DLD1 (cell line): ENCODE results near the gene ZDHHC11B.
"Not testable (repeated sequence)": the region's sequence is repeated elsewhere in the genome, so short reads cannot be mapped to it uniquely, and the experiment has no call there.

Experiments
- in situ Hi-C: cut with HindIII; loops from 2 replicates; pipeline ENCODE4 v1.10.0; 2017; ENCODE audit warnings: low sequenced_read_pairs

The ZDHHC11B gene

GRCh38 chr5:785181-785705 lies 714 bp upstream of the ZDHHC11B start:
- in situ Hi-C loops = not testable (repeated sequence)

GRCh38 chr5:783881-784427 lies 575 bp downstream of the ZDHHC11B start:
- in situ Hi-C loops = not testable (repeated sequence)

- in situ Hi-C loops = not testable (repeated sequence)
Measured at GRCh38 chr5:783049-783802, 1.3 kb downstream of the ZDHHC11B start.

- in situ Hi-C loops = not testable (repeated sequence)
Measured at GRCh38 chr5:782356-782755, 2.2 kb downstream of the ZDHHC11B start.

- in situ Hi-C loops = not testable (repeated sequence)
Measured at GRCh38 chr5:780571-780970, 4.0 kb downstream of the ZDHHC11B start.

- in situ Hi-C loops = not testable (repeated sequence)
Measured at GRCh38 chr5:778967-779366, 5.6 kb downstream of the ZDHHC11B start.

- in situ Hi-C loops = not testable (repeated sequence)
Measured at GRCh38 chr5:778421-778820, 6.1 kb downstream of the ZDHHC11B start.

- in situ Hi-C loops = no loop called here
Measured at GRCh38 chr5:777756-778161, 6.8 kb downstream of the ZDHHC11B start.

- in situ Hi-C loops = no loop called here
Measured at GRCh38 chr5:776862-777711, 7.4 kb downstream of the ZDHHC11B start.

GRCh38 chr5:775961-776861 lies 8.3 kb downstream of the ZDHHC11B start:
- in situ Hi-C loops = no loop called here

- in situ Hi-C loops = not testable (repeated sequence)
Measured at GRCh38 chr5:775595-775960, 9.0 kb downstream of the ZDHHC11B start.

- in situ Hi-C loops = not testable (repeated sequence)
Measured at GRCh38 chr5:774854-775505, 9.5 kb downstream of the ZDHHC11B start.

- in situ Hi-C loops = not testable (repeated sequence)
Measured at GRCh38 chr5:774304-774703, 10.2 kb downstream of the ZDHHC11B start.

GRCh38 chr5:773517-774264 lies 10.8 kb downstream of the ZDHHC11B start:
- in situ Hi-C loops = no loop called here

GRCh38 chr5:772931-773330 lies 11.6 kb downstream of the ZDHHC11B start:
- in situ Hi-C loops = not testable (repeated sequence)

GRCh38 chr5:772547-772890 lies 12.0 kb downstream of the ZDHHC11B start:
- in situ Hi-C loops = not testable (repeated sequence)

- in situ Hi-C loops = not testable (repeated sequence)
Measured at GRCh38 chr5:771841-772546, 12.5 kb downstream of the ZDHHC11B start.

GRCh38 chr5:771087-771781 lies 13.3 kb downstream of the ZDHHC11B start:
- in situ Hi-C loops = not testable (repeated sequence)
